Kidney (tissue), 14 donors: ENCODE measurements around the gene ODAD3. TPM values are rescaled to one million over a fixed set of nuclear protein-coding genes. Genes with fewer than 3 reads are reported as not detected.

Experiments used
- DNase-seq, 5 donors: peaks; one replicate each; pipeline ENCODE4 v3.0.0-alpha.2; 2013 to 2020
- FAIRE-seq: peaks from 2 replicates; lab custom pipeline; 2012; peaks lifted over from hg19 to GRCh38; lab: Jason Lieb, UNC
- H3K27ac ChIP-seq, 2 donors: one replicate each; pipeline ENCODE4 v1.7.0; 2013; ENCODE audit warnings: low read depth in 2 of 2, low read length in 2 of 2, inconsistent platforms in 1 of 2
- H3K27me3 ChIP-seq: one replicate; pipeline ENCODE4 v1.7.1; 2013; ENCODE audit warnings: low read length, inconsistent platforms; ENCODE audit not compliant: control insufficient read depth, insufficient read depth
- H3K36me3 ChIP-seq, 3 donors: one replicate each; pipeline versions ENCODE4 v1.7.0 to v1.7.1; 2013; ENCODE audit warnings: low read length in 3 of 3, control low read depth in 1 of 3, inconsistent platforms in 1 of 3; ENCODE audit not compliant: insufficient read depth in 3 of 3, control insufficient read depth in 2 of 3
- H3K4me1 ChIP-seq, 3 donors: one replicate each; pipeline versions ENCODE4 v1.7.0 to v1.7.1; 2013; ENCODE audit warnings: low read length in 3 of 3, inconsistent platforms in 1 of 3, low read depth in 1 of 3; ENCODE audit not compliant: control insufficient read depth in 2 of 3, insufficient read depth in 2 of 3
- H3K4me3 ChIP-seq, 3 donors: one replicate each; pipeline versions ENCODE4 v1.7.0 to v1.8.1; 2013; ENCODE audit warnings: low read length in 3 of 3, control low read depth in 1 of 3, inconsistent platforms in 1 of 3
- H3K9ac ChIP-seq, 3 donors: one replicate each; pipeline versions ENCODE4 v1.7.0 to v1.7.1; 2013; ENCODE audit warnings: low read length in 3 of 3, control low read depth in 1 of 3, inconsistent platforms in 1 of 3
- H3K9me3 ChIP-seq, 3 donors: one replicate each; pipeline versions ENCODE4 v1.7.0 to v1.7.1; 2013; ENCODE audit warnings: low read length in 3 of 3, control low read depth in 1 of 3, inconsistent platforms in 1 of 3; ENCODE audit not compliant: control insufficient read depth in 2 of 3, insufficient read depth in 1 of 3
- CTCF ChIP-seq: IDR thresholded peaks from 3 replicates; pipeline ENCODE4 v1.5.1; 2012; ENCODE audit warnings: mild to moderate bottlenecking, moderate library complexity, borderline replicate concordance; ENCODE audit not compliant: insufficient read depth; ENCODE audit errors: extremely low read depth
- intact Hi-C: fragments of 100-400 bp; cut with DNase I; formaldehyde crosslinking; loops from one replicate; pipeline ENCODE4 v1.11.1; 2022
- polyA plus RNA-seq: library from polyadenylated mRNA; stranded (reverse); fragments of 350-450 nt; fragmentation: Illumina TruSeq; extraction: RNeasy Lipid Tissue Mini Kit (QIAGEN cat#74804); gene quantifications from one replicate; pipeline ENCODE4 v1.2.3, GENCODE V29; 2014; ENCODE audit warnings: low read depth, low replicate concordance; ENCODE audit not compliant: insufficient read depth
- total RNA-seq: library from RNA; stranded (reverse); fragmentation: NEBNext Ultra II Directional; extraction: Animal tissue kit (Norgen Biotek cat#: 25700); gene quantifications from one replicate; pipeline ENCODE4 v1.2.1, GENCODE V29; 2021
- donor health status: control.
- donor health status: control.
- donor health status: control.
- donor health status: control.
- donor health status: control.
- donor health status: DM: yes; HTN: yes; CAD: no.
- donor health status: Normal renal cell carcinoma (clear cell type).

ODAD3 gene
- total and polyA plus RNA-seq, 2 donors from 2014 or later = 1.5 to 7.1 TPM

GRCh38 chr19:11448410-11448809, 13.5 kb upstream of the ODAD3 start:
- Histone ChIP-seq H3K27me3 (no peaks in the 10 kb centered on the region), H3K9ac (no peak overlapping the region), H3K27ac (no peak overlapping the region), H3K4me3 (no peak overlapping the region), H3K36me3 (peaks cover 0 to 6% (median 3%) of the 10 kb centered on the region in 3 donors), H3K4me1 (no peaks in the 10 kb centered on the region), H3K9me3 (no peaks in the 10 kb centered on the region)
- no peak for FAIRE-seq
- DNase-seq = no peak
- no peak for TF ChIP-seq CTCF
- intact Hi-C loops = no loop called here

GRCh38 chr19:11447347-11448262, 12.7 kb upstream of the ODAD3 start:
- H3K9me3 ChIP-seq = no peaks in the 10 kb centered on the region
- DNase-seq (no peak), FAIRE-seq (no peak)
- no peaks in the 10 kb centered on the region for H3K27me3 ChIP-seq
- no peak overlapping the region for H3K4me3 ChIP-seq
- no peaks in the 10 kb centered on the region for H3K4me1 ChIP-seq
- intact Hi-C loops = no loop called here
- no peak for TF ChIP-seq CTCF
- peaks cover 0 to 6% (median 3%) of the 10 kb centered on the region in 3 donors for H3K36me3 ChIP-seq
- H3K9ac ChIP-seq = no peak overlapping the region
- no peak overlapping the region for H3K27ac ChIP-seq

GRCh38 chr19:11446652-11447301, 11.9 kb upstream of the ODAD3 start:
- no peak overlapping the region for H3K9ac ChIP-seq
- peaks cover 0 to 9% (median 5%) of the 10 kb centered on the region in 3 donors for H3K36me3 ChIP-seq
- FAIRE-seq (no peak), DNase-seq (peak; percentile 45 to 73 (median 62))
- H3K27ac ChIP-seq = no peak overlapping the region
- TF ChIP-seq CTCF = peak; percentile 68
- H3K4me3 ChIP-seq = no peak overlapping the region
- no peaks in the 10 kb centered on the region for H3K4me1 ChIP-seq
- intact Hi-C loops = no loop called here
- H3K9me3 ChIP-seq = no peaks in the 10 kb centered on the region
- H3K27me3 ChIP-seq = no peaks in the 10 kb centered on the region
